ENCODE data around the gene DSCAM. TPM values are rescaled to one million over a fixed set of nuclear protein-coding genes. Genes with fewer than 3 reads are reported as not detected.

DSCAM gene
- total RNA-seq, 4 donors from 2014 or later: 0.04 to 0.06 TPM; not detected in 2

DNA sequence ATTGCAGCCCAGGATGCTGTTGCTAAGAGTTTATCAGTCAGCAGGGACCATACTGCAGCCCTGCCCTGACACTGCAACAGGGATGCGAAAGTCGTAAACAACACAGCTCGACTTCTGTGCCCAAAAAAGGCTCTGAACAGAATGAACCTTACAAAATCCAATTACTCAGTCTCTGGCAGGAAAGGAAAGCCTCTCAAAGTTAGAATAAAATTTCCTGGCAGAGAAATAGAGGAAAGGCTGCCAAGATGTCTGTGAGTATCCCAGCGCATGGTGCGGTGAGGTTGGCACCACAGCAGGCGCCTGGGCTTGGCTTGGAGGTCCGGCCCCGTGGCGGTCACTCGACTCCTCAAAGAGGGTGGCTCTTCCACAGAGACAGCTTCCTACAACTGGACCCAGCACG is 794.0 kb downstream of the DSCAM start:
- TF ChIP-seq, protein P1, sequence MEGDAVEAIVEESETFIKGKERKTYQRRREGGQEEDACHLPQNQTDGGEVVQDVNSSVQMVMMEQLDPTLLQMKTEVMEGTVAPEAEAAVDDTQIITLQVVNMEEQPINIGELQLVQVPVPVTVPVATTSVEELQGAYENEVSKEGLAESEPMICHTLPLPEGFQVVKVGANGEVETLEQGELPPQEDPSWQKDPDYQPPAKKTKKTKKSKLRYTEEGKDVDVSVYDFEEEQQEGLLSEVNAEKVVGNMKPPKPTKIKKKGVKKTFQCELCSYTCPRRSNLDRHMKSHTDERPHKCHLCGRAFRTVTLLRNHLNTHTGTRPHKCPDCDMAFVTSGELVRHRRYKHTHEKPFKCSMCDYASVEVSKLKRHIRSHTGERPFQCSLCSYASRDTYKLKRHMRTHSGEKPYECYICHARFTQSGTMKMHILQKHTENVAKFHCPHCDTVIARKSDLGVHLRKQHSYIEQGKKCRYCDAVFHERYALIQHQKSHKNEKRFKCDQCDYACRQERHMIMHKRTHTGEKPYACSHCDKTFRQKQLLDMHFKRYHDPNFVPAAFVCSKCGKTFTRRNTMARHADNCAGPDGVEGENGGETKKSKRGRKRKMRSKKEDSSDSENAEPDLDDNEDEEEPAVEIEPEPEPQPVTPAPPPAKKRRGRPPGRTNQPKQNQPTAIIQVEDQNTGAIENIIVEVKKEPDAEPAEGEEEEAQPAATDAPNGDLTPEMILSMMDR (IDR thresholded peaks at IDR 0.05): no peak
- no peak for TF ChIP-seq POLR2A (IDR thresholded peaks at IDR 0.05)
- 14 to 54% methylated on average over 6 to 11 of the region's 11 CpGs for WGBS, 2 donors
- DNase-seq: no peak
- Histone ChIP-seq H3K4me3 (no peak overlapping the region), H3K9me3 (no peaks in the 10 kb centered on the region), H3K4me1 (peaks cover 0 to 16% (median 0%) of the 10 kb centered on the region in 3 donors), H3K27ac (peak overlapping the region in 3 of 4 donors; percentile 69 to 85 (median 82)), H3K36me3 (no peaks in the 10 kb centered on the region), H3K27me3 (no peaks in the 10 kb centered on the region)
- intact Hi-C loops (cut with DNase I): no loop called here

DNA sequence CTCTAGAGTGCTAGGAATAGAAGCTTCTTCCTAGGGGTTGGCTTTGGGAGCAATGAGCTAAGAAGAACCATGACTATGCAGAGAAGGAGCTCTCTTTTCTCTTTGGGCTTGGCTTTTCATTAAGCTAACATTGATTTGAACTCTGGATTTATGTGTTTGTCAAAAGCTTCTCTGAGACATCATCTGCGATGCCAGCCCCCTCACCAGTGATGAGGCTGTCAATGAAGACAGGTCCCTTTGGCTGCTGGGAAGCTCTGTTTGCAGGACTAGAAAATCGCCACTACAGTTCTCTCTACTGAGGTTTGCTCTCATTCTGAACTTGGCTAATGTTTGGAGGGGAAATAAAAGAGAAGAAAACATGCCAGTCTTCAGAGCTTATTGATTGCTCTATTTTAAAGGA is 794.7 kb downstream of the DSCAM start:
- 56 to 70% methylated on average over 2 of the region's 2 CpGs for WGBS, 2 donors
- intact Hi-C loops (cut with DNase I): no loop called here
- H3K27me3 ChIP-seq: no peaks in the 10 kb centered on the region
- H3K27ac ChIP-seq: peak overlapping the region; percentile 48 to 85 (median 76)
- DNase-seq: no peak
- no peaks in the 10 kb centered on the region for H3K9me3 ChIP-seq
- TF ChIP-seq, protein P1 (IDR thresholded peaks at IDR 0.05): no peak
- TF ChIP-seq POLR2A (IDR thresholded peaks at IDR 0.05): no peak
- no peak overlapping the region for H3K4me3 ChIP-seq
- peaks cover 0 to 16% (median 0%) of the 10 kb centered on the region in 3 donors for H3K4me1 ChIP-seq
- H3K36me3 ChIP-seq: no peaks in the 10 kb centered on the region

DNA sequence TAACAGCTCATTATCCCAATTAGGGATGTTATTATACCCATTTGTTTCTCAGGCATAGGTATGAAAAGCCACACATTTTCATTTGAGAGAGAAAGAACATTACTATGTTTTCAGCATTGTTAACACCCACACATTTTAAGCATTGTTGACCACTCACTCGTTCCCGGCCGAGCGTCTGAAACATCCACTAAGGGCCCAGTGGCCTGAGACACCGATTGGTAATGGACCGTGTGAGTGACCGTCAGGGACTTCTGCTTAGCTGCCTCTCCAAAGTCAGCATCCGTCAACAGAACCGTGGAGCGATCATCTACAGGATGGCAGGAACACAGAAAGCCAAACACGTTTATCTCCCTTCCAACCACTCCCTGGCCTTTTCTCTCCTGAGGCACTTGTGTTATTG is 795.2 kb downstream of the DSCAM start:
- H3K9me3 ChIP-seq: no peaks in the 10 kb centered on the region
- DNase-seq: no peak
- TF ChIP-seq, protein P1 (IDR thresholded peaks at IDR 0.05): no peak
- TF ChIP-seq POLR2A (IDR thresholded peaks at IDR 0.05): no peak
- no peaks in the 10 kb centered on the region for H3K27me3 ChIP-seq
- H3K4me1 ChIP-seq: peaks cover 0 to 16% (median 0%) of the 10 kb centered on the region in 3 donors
- WGBS, 2 donors: 81 to 95% methylated on average over 10 to 11 of the region's 11 CpGs
- intact Hi-C loops (cut with DNase I): no loop called here
- H3K27ac ChIP-seq: peak overlapping the region; percentile 48 to 85 (median 76)
- no peak overlapping the region for H3K4me3 ChIP-seq
- H3K36me3 ChIP-seq: no peaks in the 10 kb centered on the region

DNA sequence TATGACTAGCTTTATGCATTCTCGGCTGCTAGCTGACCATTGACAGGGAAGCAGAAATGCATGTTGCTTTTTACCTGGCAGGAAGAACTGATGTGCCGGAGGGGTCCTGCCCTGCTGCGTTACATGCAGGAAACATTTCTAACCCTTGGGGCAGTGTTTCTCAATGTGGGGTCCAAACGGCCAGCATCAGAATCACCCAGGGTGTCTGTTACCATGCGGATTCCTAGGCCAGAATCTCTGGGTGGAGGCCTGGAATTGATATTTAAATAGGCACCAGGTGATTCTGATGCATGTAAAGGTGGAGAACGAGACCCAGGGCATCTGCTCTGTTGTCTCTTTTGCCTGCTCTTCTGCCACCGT is 797.0 kb downstream of the DSCAM start:
- Histone ChIP-seq H3K4me3 (no peak overlapping the region), H3K36me3 (no peaks in the 10 kb centered on the region), H3K27ac (peak overlapping the region in 3 of 4 donors; percentile 63 to 84 (median 64)), H3K27me3 (no peaks in the 10 kb centered on the region), H3K9me3 (no peaks in the 10 kb centered on the region), H3K4me1 (peaks cover 0 to 16% (median 0%) of the 10 kb centered on the region in 3 donors)
- no peak for TF ChIP-seq POLR2A (IDR thresholded peaks at IDR 0.05)
- TF ChIP-seq, protein P1 (IDR thresholded peaks at IDR 0.05): no peak
- no peak for DNase-seq
- intact Hi-C loops (cut with DNase I): no loop called here
- 44 to 50% methylated on average over 5 to 7 of the region's 7 CpGs for WGBS, 2 donors

DNA sequence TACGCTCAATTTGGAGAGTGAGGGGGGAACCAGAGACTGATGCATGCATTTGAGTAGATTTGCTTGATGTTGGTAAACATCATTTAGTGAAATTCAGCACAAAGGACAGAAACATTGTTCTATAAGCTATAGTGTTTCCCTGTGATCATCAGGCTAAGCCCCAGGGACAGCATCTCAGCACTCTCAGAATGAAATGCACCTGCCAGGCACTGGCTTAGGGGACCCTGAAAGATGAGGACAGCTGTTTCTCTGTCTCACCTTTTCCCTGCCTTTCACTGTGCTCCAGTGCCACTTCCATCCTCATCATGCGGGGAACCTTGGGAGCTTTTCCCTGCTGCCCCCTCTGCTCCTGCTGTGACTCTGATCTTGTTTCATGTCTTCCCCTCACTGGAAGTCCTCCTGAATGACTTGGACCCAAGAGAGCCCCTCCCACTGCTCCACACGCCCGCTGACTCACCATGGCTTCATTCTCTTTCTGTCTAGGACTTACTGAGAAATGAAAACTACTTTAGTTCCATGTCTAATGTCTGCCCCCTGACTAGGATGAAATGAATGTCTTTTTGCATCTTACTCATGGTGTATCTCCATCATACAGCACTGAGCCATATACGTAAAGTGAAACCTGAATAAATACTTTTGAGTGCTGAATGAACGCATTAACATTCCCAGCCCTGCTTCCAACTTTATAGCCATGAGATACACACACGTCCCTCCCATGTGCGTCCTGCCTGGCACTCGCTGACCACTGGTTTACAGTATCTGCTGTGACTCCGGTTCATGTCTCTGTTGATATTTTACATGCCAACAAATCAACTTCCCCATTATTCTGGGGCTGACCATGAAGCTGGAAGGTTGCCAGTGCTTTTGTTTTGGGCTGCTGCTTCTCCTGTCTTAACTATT is 797.7 kb downstream of the DSCAM start:
- no peak for DNase-seq
- H3K4me3 ChIP-seq: no peak overlapping the region
- intact Hi-C loops (cut with DNase I): no loop called here
- no peaks in the 10 kb centered on the region for H3K27me3 ChIP-seq
- H3K36me3 ChIP-seq: no peaks in the 10 kb centered on the region
- no peak for TF ChIP-seq POLR2A (IDR thresholded peaks at IDR 0.05)
- TF ChIP-seq, protein P1 (IDR thresholded peaks at IDR 0.05): no peak
- H3K4me1 ChIP-seq: peaks cover 0 to 16% (median 0%) of the 10 kb centered on the region in 3 donors
- H3K27ac ChIP-seq: peak overlapping the region in 3 of 4 donors; percentile 63 to 84 (median 64)
- 34 to 41% methylated on average over 10 of the region's 10 CpGs for whole genome bisulfite sequencing, 2 donors
- no peaks in the 10 kb centered on the region for H3K9me3 ChIP-seq
